Measurements from ENCODE around the gene MAU2.
A peak's percentile ranks its signal among the peaks of the same experiment; 100 is the strongest.
"Not testable (repeated sequence)": the region's sequence is repeated elsewhere in the genome, so short reads cannot be mapped to it uniquely, and the experiment has no call there.

The MAU2 gene

GRCh38 chr19:19345970-19346369 is 25.3 kb downstream of the MAU2 start:
- DNase-seq (ENCODE audit: low spot score), result no peak

- no peak for DNase-seq (ENCODE audit: low spot score)
These were observed 26.9 kb downstream of the MAU2 start for GRCh38 chr19:19347401-19348110.

- no peak for DNase-seq (ENCODE audit: low spot score)
These were observed 27.6 kb downstream of the MAU2 start for GRCh38 chr19:19348266-19348665.

- no peak for DNase-seq (ENCODE audit: low spot score)
These were observed 28.7 kb downstream of the MAU2 start for GRCh38 chr19:19349365-19349764.

- not testable (repeated sequence) for DNase-seq (ENCODE audit: low spot score)
These were observed 30.1 kb downstream of the MAU2 start for GRCh38 chr19:19350756-19351155.

GRCh38 chr19:19352823-19353222 is 32.2 kb downstream of the MAU2 start:
- no peak for DNase-seq (ENCODE audit: low spot score)

- DNase-seq (ENCODE audit: low spot score), result no peak
These were observed 33.4 kb downstream of the MAU2 start for GRCh38 chr19:19354007-19354406.

GRCh38 chr19:19354932-19355331 is 34.3 kb downstream of the MAU2 start:
- DNase-seq (ENCODE audit: low spot score), result no peak

- DNase-seq (ENCODE audit: low spot score), result no peak
These were observed 35.0 kb downstream of the MAU2 start for GRCh38 chr19:19355606-19356139.

GRCh38 chr19:19356500-19356899 is 35.9 kb downstream of the MAU2 start:
- DNase-seq (ENCODE audit: low spot score), result no peak

- DNase-seq (ENCODE audit: low spot score), result no peak
These were observed 36.4 kb downstream of the MAU2 start for GRCh38 chr19:19356901-19357566.

- DNase-seq (ENCODE audit: low spot score), result peak; percentile 89
These were observed 40.5 kb downstream of the MAU2 start for GRCh38 chr19:19361075-19361594.

- no peak for DNase-seq (ENCODE audit: low spot score)
These were observed 41.4 kb downstream of the MAU2 start for GRCh38 chr19:19362075-19362474.

- peak; percentile 87 for DNase-seq (ENCODE audit: low spot score)
These were observed 46.1 kb downstream of the MAU2 start for GRCh38 chr19:19366434-19367396.

- DNase-seq (ENCODE audit: low spot score), result no peak
These were observed 47.5 kb downstream of the MAU2 start for GRCh38 chr19:19368087-19368486.

GRCh38 chr19:19371059-19371458 is 50.4 kb downstream of the MAU2 start:
- DNase-seq (ENCODE audit: low spot score), result no peak

- peak; percentile 85 for DNase-seq (ENCODE audit: low spot score)
These were observed 52.2 kb downstream of the MAU2 start for GRCh38 chr19:19372656-19373416.

GRCh38 chr19:19379527-19379926 is 58.9 kb downstream of the MAU2 start:
- DNase-seq (ENCODE audit: low spot score), result no peak

- DNase-seq (ENCODE audit: low spot score), result not testable (repeated sequence)
These were observed 59.7 kb downstream of the MAU2 start for GRCh38 chr19:19380316-19380715.

GRCh38 chr19:19381007-19381926 is 60.6 kb downstream of the MAU2 start:
- no peak for DNase-seq (ENCODE audit: low spot score)

All from NAMALWA (cell line).